Fibroblast of the aortic adventitia (primary cell): ENCODE measurements around the gene NIF3L1. TPM values are rescaled to one million over a fixed set of nuclear protein-coding genes. Genes with fewer than 3 reads are reported as not detected.

Source experiments
- DNase-seq: peaks from one replicate; pipeline ENCODE4 v3.0.0-alpha.2; 2010; ENCODE audit warnings: low read depth
- H3K4me3 ChIP-seq: 2 replicates; pipeline ENCODE4 v1.5.1; 2011; ENCODE audit warnings: low read depth, mild to moderate bottlenecking, control low read depth, low read length, moderate library complexity
- CTCF ChIP-seq: IDR thresholded peaks from 2 replicates; pipeline ENCODE4 v1.5.1; 2011; ENCODE audit warnings: mild to moderate bottlenecking, low read length, control low read depth, inconsistent platforms; ENCODE audit not compliant: insufficient read depth
- total RNA-seq: library from RNA; depleted of rRNA; stranded (reverse); fragments of >200 nt; gene quantifications from 2 replicates; pipeline ENCODE4 v1.2.3, GENCODE V29; 2012; ENCODE audit warnings: low replicate concordance

Gene NIF3L1
- total RNA-seq, 1 donor, result 38.5 TPM

- no peak for TF ChIP-seq CTCF
- DNase-seq, result no peak
- peak overlapping the region; percentile 79 for H3K4me3 ChIP-seq
Measured at GRCh38 chr2:200861617-200862155, 27.5 kb upstream of the NIF3L1 start.

- H3K4me3 ChIP-seq, result peak overlapping the region; percentile 79
- peak; percentile 71 for DNase-seq
- TF ChIP-seq CTCF, result no peak
Measured at GRCh38 chr2:200862532-200863000, 26.6 kb upstream of the NIF3L1 start.

- no peak for TF ChIP-seq CTCF
- peak overlapping the region; percentile 79 for H3K4me3 ChIP-seq
- DNase-seq, result peak; percentile 65
Measured at GRCh38 chr2:200863782-200864175, 25.4 kb upstream of the NIF3L1 start.

GRCh38 chr2:200864176-200865034 is 24.8 kb upstream of the NIF3L1 start, which contains the start of gene CLK1:
CLK1 (minus strand) TSS chr2:200864658; CDS start chr2:200861862, 2,796 bp downstream.
- no peak for TF ChIP-seq CTCF
- peak within 1 kb of the TSS; percentile 79 for H3K4me3 ChIP-seq
- peak; percentile 91 for DNase-seq

GRCh38 chr2:200869014-200869413 is 20.2 kb upstream of the NIF3L1 start:
- no peak for DNase-seq
- no peak for TF ChIP-seq CTCF
- no peak overlapping the region for H3K4me3 ChIP-seq

GRCh38 chr2:200871151-200871550 is 18.0 kb upstream of the NIF3L1 start:
- no peak for TF ChIP-seq CTCF
- no peak overlapping the region for H3K4me3 ChIP-seq
- no peak for DNase-seq
